HCT116 (cell line): ENCODE data around the gene ABHD11. TPM values are rescaled to one million over a fixed set of nuclear protein-coding genes. Genes with fewer than 3 reads are reported as not detected.
A peak's percentile ranks its signal among the peaks of the same experiment; 100 is the strongest.

Experiments used
- ATAC-seq: fragments of 200-7000 bp; cut with Tn5 transposase; 2 replicates; pipeline ENCODE4 v1.9.1; 2020; ENCODE audit warnings: mild to moderate bottlenecking, moderate library complexity
- BruUV-seq: library from RNA; stranded (reverse); fragments of 400-500 nt; replicated peaks from 2 replicates; lab custom pipeline; 2021; lab: Mats Ljungman, UMichigan
- CTCF ChIA-PET: fragments of 300-600 bp; sonication (Branson Sonifier 250); formaldehyde crosslinking; loops from one replicate; lab custom pipeline; 2021; ENCODE audit warnings: antibody characterized with exemption; lab: Charles Lee
- POLR2A ChIA-PET: fragments of 300-600, 350-600 bp; sonication (Branson Sonifier 250); formaldehyde crosslinking; loops from one replicate; lab custom pipeline; 2021; ENCODE audit warnings: antibody characterized with exemption; lab: Charles Lee
- RAD21 ChIA-PET, 2 experiments: fragments of 300-600 bp; sonication (Branson Sonifier 250); formaldehyde crosslinking; loops; one replicate each; lab custom pipeline; 2023; ENCODE audit warnings: low total read pairs in 2 of 2; ENCODE audit not compliant: uncharacterized antibody in 2 of 2, unreplicated experiment in 2 of 2, low non-redundant PET in 1 of 2; lab: Charles Lee
- DNase-seq: peaks from one replicate; pipeline ENCODE4 v3.0.0-alpha.2; 2010; ENCODE audit warnings: low read depth, low spot score
- H2AFZ ChIP-seq: fragments of 200-600 bp; shearing (Covaris generic), sonication (generic); 2 replicates; pipeline ENCODE4 v1.6.1; 2017; ENCODE audit warnings: low read depth, mixed run types, mixed read lengths, antibody characterized with exemption, low read length; ENCODE audit not compliant: poor library complexity, severe bottlenecking
- H3K27ac ChIP-seq: 2 replicates; pipeline ENCODE4 v1.5.1; 2012; ENCODE audit warnings: low read depth, low read length
- H3K27me3 ChIP-seq: fragments of 200-600 bp; sonication (generic); 2 replicates; pipeline ENCODE4 v1.6.1; 2016; ENCODE audit warnings: mixed run types, low read length, mixed read lengths; ENCODE audit not compliant: insufficient read depth
- H3K36me3 ChIP-seq, 2 experiments: fragments of 200-500 bp in 1 of 2; fragments of 200-600 bp in 1 of 2; sonication (Bioruptor generic) in 1 of 2; sonication (generic) in 1 of 2; 2 replicates each; pipeline versions ENCODE4 v1.5.1 to v1.6.1; 2014 to 2016; ENCODE audit warnings: low read length in 2 of 2, inconsistent platforms in 1 of 2, mixed read lengths in 1 of 2, mixed run types in 1 of 2; ENCODE audit not compliant: insufficient read depth in 2 of 2, control insufficient read depth in 1 of 2
- H3K4me1 ChIP-seq, 2 experiments: fragments of 200-600 bp in 1 of 2; sonication (generic) in 1 of 2; 2 replicates each; pipeline versions ENCODE4 v1.5.1 to v1.6.1; 2012 to 2017; ENCODE audit warnings: low read length in 2 of 2, inconsistent platforms in 1 of 2, mild to moderate bottlenecking in 1 of 2, mixed read lengths in 1 of 2, mixed run types in 1 of 2, moderate library complexity in 1 of 2; ENCODE audit not compliant: insufficient read depth in 2 of 2, control insufficient read depth in 1 of 2
- H3K4me2 ChIP-seq: fragments of 200-600 bp; sonication (generic); 2 replicates; pipeline ENCODE4 v1.6.1; 2017; ENCODE audit warnings: mixed run types, low read length, mixed read lengths
- H3K4me3 ChIP-seq, 2 experiments: fragments of 200-600 bp in 1 of 2; sonication (generic) in 1 of 2; replicated peaks in 1 of 2; 2 replicates each; pipeline ENCODE4 v1.5.1; 2011 to 2016; ENCODE audit warnings: low read length in 2 of 2, control low read depth in 1 of 2, low read depth in 1 of 2, mild to moderate bottlenecking in 1 of 2, mixed read lengths in 1 of 2, mixed run types in 1 of 2
- H3K79me2 ChIP-seq: fragments of 200-600 bp; sonication (generic); 2 replicates; pipeline ENCODE4 v1.6.1; 2017; ENCODE audit warnings: mild to moderate bottlenecking, mixed run types, low read length, moderate library complexity, mixed read lengths; ENCODE audit not compliant: insufficient read depth
- H3K9ac ChIP-seq: fragments of 200-600 bp; sonication (generic); 2 replicates; pipeline ENCODE4 v1.6.1; 2016; ENCODE audit warnings: low read length, mixed read lengths
- H3K9me2 ChIP-seq: fragments of 200-600 bp; sonication (generic), shearing (Covaris generic); 2 replicates; pipeline ENCODE4 v1.6.1; 2017; ENCODE audit warnings: mixed run types, mild to moderate bottlenecking, moderate library complexity; ENCODE audit not compliant: insufficient read depth
- H3K9me3 ChIP-seq, 2 experiments: fragments of 200-500 bp in 1 of 2; fragments of 200-600 bp in 1 of 2; sonication (Bioruptor generic) in 1 of 2; sonication (generic) in 1 of 2; 2 replicates each; pipeline ENCODE4 v1.6.1; 2014 to 2017; ENCODE audit warnings: low read length in 2 of 2, mixed read lengths in 2 of 2, inconsistent platforms in 1 of 2, low read depth in 1 of 2, mild to moderate bottlenecking in 1 of 2, mixed run types in 1 of 2, moderate library complexity in 1 of 2; ENCODE audit not compliant: control insufficient read depth in 1 of 2, insufficient read depth in 1 of 2
- H4K20me1 ChIP-seq: fragments of 200-600 bp; sonication (generic), shearing (Covaris generic); 2 replicates; pipeline ENCODE4 v1.6.1; 2017; ENCODE audit warnings: mixed run types, mild to moderate bottlenecking, moderate library complexity; ENCODE audit not compliant: insufficient read depth
- ATF3 ChIP-seq: IDR thresholded peaks from 2 replicates; pipeline ENCODE4 v1.6.1; 2012
- CBX3 ChIP-seq: IDR thresholded peaks from 2 replicates; pipeline ENCODE4 v1.6.1; 2012; ENCODE audit warnings: low read depth
- CEBPB ChIP-seq: IDR thresholded peaks from 2 replicates; pipeline ENCODE4 v1.6.1; 2012; ENCODE audit warnings: low read depth
- EGR1 ChIP-seq: IDR thresholded peaks from 2 replicates; pipeline ENCODE4 v1.6.1; 2012; ENCODE audit warnings: low read depth
- ELF1 ChIP-seq: IDR thresholded peaks from 2 replicates; pipeline ENCODE4 v1.6.1; 2012; ENCODE audit warnings: low read depth, borderline replicate concordance
- EZH2 ChIP-seq: fragments of 200-600 bp; sonication (generic); IDR thresholded peaks from 2 replicates; pipeline ENCODE4 v1.6.1; 2017; ENCODE audit warnings: antibody characterized with exemption, mixed run types
- EZH2phosphoT487 ChIP-seq: fragments of 200-600 bp; IDR thresholded peaks from 2 replicates; pipeline ENCODE4 v1.6.1; 2018; ENCODE audit warnings: antibody characterized with exemption, borderline replicate concordance
- FOSL1 ChIP-seq: IDR thresholded peaks from 2 replicates; pipeline ENCODE4 v1.6.1; 2012; ENCODE audit warnings: low read depth
- JUND ChIP-seq: IDR thresholded peaks from 2 replicates; pipeline ENCODE4 v1.6.1; 2012
- POLR2A ChIP-seq: IDR thresholded peaks from 2 replicates; pipeline ENCODE4 v1.7.0; 2011; ENCODE audit warnings: borderline replicate concordance; ENCODE audit not compliant: insufficient read depth, insufficient read length; ENCODE audit errors: extremely low read depth
- POLR2AphosphoS5 ChIP-seq: IDR thresholded peaks from 2 replicates; pipeline ENCODE4 v1.6.1; 2011; ENCODE audit warnings: mild to moderate bottlenecking, low read depth, low read length, moderate library complexity
- RAD21 ChIP-seq: IDR thresholded peaks from 2 replicates; pipeline ENCODE4 v1.6.1; 2012; ENCODE audit warnings: low read depth, mild to moderate bottlenecking
- REST ChIP-seq: IDR thresholded peaks from 2 replicates; pipeline ENCODE4 v1.6.1; 2012; ENCODE audit warnings: low read depth
- SP1 ChIP-seq: IDR thresholded peaks from 2 replicates; pipeline ENCODE4 v1.6.1; 2012; ENCODE audit warnings: low read depth
- SRF ChIP-seq: IDR thresholded peaks from 2 replicates; pipeline ENCODE4 v1.6.1; 2012; ENCODE audit warnings: low read depth
- TCF7L2 ChIP-seq: IDR thresholded peaks from 2 replicates; pipeline ENCODE4 v1.7.0; 2011; ENCODE audit warnings: borderline replicate concordance, inconsistent platforms; ENCODE audit not compliant: insufficient read depth, insufficient read length; ENCODE audit errors: extremely low read depth
- YY1 ChIP-seq: IDR thresholded peaks from 2 replicates; pipeline ENCODE4 v1.6.1; 2011; ENCODE audit warnings: low read length, low read depth, moderate library complexity, mild to moderate bottlenecking; ENCODE audit not compliant: insufficient replicate concordance; ENCODE audit errors: extremely low read depth
- ZFX ChIP-seq: fragments of 450-650 bp; IDR thresholded peaks from 2 replicates; pipeline ENCODE4 v1.6.1; 2017
- intact Hi-C: fragments of 100-400 bp; cut with micrococcal nuclease; formaldehyde crosslinking; loops from 2 replicates; pipeline ENCODE4 v1.10.0; 2022
- total RNA-seq: library from RNA; stranded (reverse); gene quantifications from one replicate; pipeline ENCODE4 v1.2.1, GENCODE V29; 2021; ENCODE audit not compliant: unreplicated experiment
- TF ChIP-seq, protein P1 (sequence below): IDR thresholded peaks from 2 replicates; pipeline ENCODE4 v1.6.1; 2011; ENCODE audit warnings: mild to moderate bottlenecking, low read length, moderate library complexity; ENCODE audit not compliant: insufficient replicate concordance; ENCODE audit errors: extremely low read depth

ABHD11 gene
- total RNA-seq, 1 experiment from 2014 or later = 69.8 TPM

- Histone ChIP-seq H3K36me3 (no peaks in the 10 kb centered on the region), H3K27me3 (no peaks in the 10 kb centered on the region), H4K20me1 (no peaks in the 10 kb centered on the region), H3K9me2 (no peaks in the 10 kb centered on the region), H3K27ac (peak within 1 kb of the TSS; percentile 78; the same call in 1 of the 2 replicates), H3K4me2 (peak within 1 kb of the TSS; percentile 95), H3K9me3 (no peaks in the 10 kb centered on the region), H3K4me1 (peaks cover 16 to 38% of the 10 kb centered on the region in 2 experiments; a peak in 3 of 4 replicates), H3K9ac (peak within 1 kb of the TSS; percentile 50), H2AFZ (peak within 1 kb of the TSS; percentile 68), H3K79me2 (no peaks in the 10 kb centered on the region), H3K4me3 (peak within 1 kb of the TSS; percentile 44 to 66)
- TSS peak; percentile 74 for BruUV-seq
- peak; percentile 94 for ATAC-seq
- ChIA-PET CTCF (no interaction called here), POLR2A (interaction anchor here (0.6 to 2.0 kb wide), 12 partner anchors 13 to 528 kb away, joined by 3 to 11 read pairs (median 4); partner anchors contain the start of genes ABHD11 and CLDN4), RAD21 (no interaction called here)
- intact Hi-C loops = no loop called here
- DNase-seq = peak; percentile 73
- TF ChIP-seq EZH2 (no peak), EGR1 (peak; percentile 84), ATF3 (no peak), ELF1 (no peak), JUND (no peak), CBX3 (no peak), ZFX (peak; percentile 64; the same call in 1 of the 2 replicates), TCF7L2 (peak; percentile 18), YY1 (peak; percentile 6), FOSL1 (no peak), SRF (no peak), POLR2AphosphoS5 (peak; percentile 86), RAD21 (no peak; the same call in 1 of the 2 replicates), EZH2phosphoT487 (no peak), CEBPB (no peak), REST (no peak), SP1 (peak; percentile 56), POLR2A (no peak)
- TF ChIP-seq, protein P1, sequence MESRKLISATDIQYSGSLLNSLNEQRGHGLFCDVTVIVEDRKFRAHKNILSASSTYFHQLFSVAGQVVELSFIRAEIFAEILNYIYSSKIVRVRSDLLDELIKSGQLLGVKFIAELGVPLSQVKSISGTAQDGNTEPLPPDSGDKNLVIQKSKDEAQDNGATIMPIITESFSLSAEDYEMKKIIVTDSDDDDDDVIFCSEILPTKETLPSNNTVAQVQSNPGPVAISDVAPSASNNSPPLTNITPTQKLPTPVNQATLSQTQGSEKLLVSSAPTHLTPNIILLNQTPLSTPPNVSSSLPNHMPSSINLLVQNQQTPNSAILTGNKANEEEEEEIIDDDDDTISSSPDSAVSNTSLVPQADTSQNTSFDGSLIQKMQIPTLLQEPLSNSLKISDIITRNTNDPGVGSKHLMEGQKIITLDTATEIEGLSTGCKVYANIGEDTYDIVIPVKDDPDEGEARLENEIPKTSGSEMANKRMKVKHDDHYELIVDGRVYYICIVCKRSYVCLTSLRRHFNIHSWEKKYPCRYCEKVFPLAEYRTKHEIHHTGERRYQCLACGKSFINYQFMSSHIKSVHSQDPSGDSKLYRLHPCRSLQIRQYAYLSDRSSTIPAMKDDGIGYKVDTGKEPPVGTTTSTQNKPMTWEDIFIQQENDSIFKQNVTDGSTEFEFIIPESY = no peak
Observed at GRCh38 chr7:73770002-73770859, 31.6 kb upstream of the ABHD11 start, which contains the start of gene CLDN3. Gene CLDN3 (minus strand): TSS chr7:73770270. CDS start chr7:73770049, 221 bp downstream.
